Loucy (cell line): ENCODE results near the gene FLT3LG.

Experiments
- CTCF ChIP-seq: fragments of 200-600 bp; sonication (generic); conservative IDR thresholded peaks from 2 replicates; pipeline ENCODE4 v1.5.1; 2014; ENCODE audit warnings: mild to moderate bottlenecking, antibody characterized with exemption, low read length
- EZH2phosphoT487 ChIP-seq: fragments of 200-600 bp; IDR thresholded peaks from 2 replicates; pipeline ENCODE4 v1.6.1; 2018; ENCODE audit warnings: antibody characterized with exemption, mild to moderate bottlenecking, moderate library complexity, borderline replicate concordance

GRCh38 chr19:49475995-49476880, 2.2 kb downstream of the FLT3LG start:
- TF ChIP-seq CTCF: peak; percentile 81
- no peak for TF ChIP-seq EZH2phosphoT487
